Medulla oblongata (tissue), 1 donor: Measurements from ENCODE around the gene BLOC1S1.

ENCODE experiments used
- DNase-seq: peaks from one replicate; pipeline ENCODE4 v3.0.0-alpha.2; 2015; ENCODE audit errors: extremely low spot score

The BLOC1S1 gene

GRCh38 chr12:55727643-55728185 is 11.9 kb downstream of the BLOC1S1 start:
- peak; percentile 58 for DNase-seq

- DNase-seq: peak; percentile 76
Measured at GRCh38 chr12:55728186-55728938, 12.5 kb downstream of the BLOC1S1 start.

DNA sequence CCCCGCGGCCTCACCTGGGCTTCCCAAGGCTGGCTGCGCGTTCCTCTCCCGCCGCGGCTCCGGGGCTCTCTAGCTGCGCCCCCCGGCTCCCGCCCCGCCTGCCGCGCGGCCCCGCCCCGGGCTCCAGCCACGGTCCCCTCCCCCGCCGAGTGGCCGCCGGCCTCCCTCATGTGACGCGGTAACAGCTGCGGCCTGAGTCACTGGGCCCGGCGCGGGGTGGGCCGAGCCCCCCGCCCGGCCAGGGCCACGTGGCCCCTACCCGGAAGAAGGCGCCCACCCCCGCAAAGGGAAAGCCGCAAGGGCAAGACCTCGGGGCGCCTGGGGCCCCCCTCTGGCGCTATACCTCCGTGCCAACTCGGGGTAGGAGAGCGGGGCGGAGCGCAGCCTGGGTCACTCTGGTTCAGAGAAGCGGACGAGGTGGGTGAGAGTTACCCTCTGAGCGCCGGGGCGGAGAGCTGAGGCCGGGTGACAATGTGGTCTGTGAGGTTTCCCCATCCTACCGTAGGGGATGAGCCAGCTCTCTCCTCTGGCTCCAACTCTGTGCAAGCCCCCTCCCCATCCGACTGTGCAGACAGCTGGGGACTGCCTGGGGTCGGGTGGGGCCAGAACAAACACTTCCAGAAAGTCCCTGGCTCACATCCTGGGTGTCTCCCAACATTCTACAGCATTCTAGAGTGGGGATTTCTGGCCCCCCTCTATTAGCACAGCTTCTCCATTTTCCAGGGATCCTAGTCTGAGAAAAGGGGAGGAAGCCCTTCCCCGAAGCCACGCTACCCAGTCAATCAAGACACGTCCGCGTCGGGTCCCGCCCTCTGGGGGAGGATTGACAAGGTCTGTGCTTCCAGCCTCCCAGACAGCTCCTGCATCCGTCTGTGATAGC is 13.3 kb downstream of the BLOC1S1 start, which contains the start of gene CD63:
CD63 (minus strand) TSS at position 71 of the 880 bp plus-strand sequence. CDS start 668 bp downstream, outside the sequence.
- peak; percentile 98 for DNase-seq

DNA sequence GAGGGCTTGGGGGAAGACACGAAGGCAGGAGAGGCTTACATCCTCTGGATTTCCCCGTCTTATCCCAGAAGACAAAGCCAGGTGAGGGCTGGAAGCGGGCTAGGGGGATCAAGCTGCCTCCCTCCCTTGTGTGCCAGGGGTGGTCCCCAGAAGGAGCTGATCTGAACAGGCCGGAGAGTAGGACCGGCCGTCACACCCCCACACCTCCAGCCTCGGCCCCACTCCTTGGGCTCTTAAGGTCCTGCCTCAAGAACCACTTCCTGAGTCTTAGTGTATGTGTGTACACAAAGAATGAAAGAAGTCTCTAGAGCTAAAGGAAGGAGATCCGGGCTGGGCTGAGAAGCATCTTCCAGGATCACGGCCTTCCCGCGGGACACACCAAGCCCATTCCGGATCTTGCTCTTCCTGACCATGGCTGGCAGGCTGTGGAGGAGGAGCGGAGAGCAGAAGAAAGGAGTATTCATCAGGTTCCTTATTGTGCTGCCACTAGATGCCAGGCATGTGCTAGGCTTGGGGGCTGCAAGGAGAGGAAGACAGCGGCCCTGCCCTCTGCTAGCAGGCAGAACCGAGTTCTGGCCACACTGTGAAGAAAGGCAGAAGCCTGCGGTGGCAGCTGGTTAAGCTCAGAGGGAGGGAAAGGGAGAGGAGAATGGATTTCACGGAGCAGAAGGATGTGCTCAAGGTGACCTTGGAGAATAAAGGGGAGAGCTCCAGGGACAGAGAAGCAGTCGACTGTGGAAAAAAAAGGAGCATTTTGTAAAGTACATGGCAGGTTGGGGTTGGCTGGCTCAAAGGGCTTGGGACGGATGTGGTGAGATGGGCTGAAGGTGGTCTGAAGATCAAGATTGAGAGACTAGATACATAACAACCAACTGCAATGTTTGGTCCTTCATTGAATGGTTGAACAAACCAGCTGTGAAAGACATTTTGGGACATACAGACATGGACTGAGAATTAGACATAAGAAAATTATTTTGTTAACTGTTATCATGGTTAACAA is 14.3 kb downstream of the BLOC1S1 start:
- peak; percentile 88 for DNase-seq

- DNase-seq: no peak
Measured at GRCh38 chr12:55732288-55732687, 16.4 kb downstream of the BLOC1S1 start.

DNA sequence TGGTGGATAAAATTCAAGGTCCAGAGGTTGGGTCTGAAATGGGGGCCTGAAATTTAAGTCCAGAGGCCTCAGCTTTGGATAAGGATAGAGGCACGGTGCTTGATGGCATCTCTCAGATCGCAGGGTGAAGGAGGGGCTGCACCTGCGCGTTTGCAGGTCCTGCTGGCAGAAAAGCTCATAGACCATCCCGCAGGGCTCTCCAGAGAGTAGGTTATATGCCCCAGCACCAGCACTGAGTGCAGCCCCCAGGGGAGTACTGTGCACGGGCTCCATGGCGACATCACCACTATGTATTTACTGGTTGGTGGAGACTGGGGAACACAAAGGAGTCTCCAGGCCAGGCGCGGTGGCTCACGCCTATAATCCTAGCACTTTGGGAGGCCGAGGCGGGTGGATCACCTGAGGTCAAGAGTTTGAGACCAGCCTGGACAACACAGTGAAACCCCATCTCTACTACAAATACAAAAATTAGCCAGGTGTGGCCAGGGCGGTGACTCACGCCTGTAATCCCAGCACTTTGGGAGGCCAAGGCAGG is 17.2 kb downstream of the BLOC1S1 start:
- no peak for DNase-seq

DNA sequence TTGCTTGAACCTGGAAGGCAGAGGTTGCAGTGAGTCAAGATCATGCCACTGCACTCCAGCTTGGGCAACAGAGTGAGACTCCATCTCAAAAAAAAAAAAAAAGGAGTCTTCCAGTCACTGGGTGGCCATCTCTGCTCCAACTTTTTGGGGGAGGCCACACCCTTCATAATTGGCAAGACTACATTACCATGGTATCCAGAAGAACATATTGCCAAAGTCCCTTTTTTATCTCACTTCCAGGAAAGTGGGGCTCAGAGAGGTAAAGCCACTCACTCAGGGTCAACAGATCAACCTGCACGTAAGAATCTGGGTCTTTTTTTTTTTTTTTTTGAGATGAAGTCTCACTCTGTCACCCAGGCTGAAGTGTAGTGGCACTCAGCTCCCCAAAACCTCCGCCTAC is 18.0 kb downstream of the BLOC1S1 start:
- no peak for DNase-seq

DNA sequence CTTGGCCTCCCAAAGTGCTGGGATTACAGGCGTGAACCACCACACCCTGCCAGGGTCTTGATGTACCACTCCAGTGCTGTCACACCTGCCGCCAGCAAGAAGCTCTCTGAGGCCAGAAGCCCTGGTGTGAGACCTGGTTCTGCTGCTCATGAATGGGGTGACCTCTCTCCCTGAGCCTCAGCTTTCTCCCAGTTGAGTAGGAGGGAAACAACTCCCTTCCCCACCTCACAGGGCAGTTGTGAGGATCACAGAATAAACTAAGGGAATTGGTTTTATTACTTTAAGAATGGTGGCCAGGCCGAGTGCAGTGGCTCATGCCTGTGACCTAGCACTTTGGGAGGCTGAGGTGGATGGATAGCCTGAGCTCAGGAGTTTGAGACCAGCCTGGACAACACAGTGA is 18.7 kb downstream of the BLOC1S1 start:
- no peak for DNase-seq

- DNase-seq: no peak
Measured at GRCh38 chr12:55736076-55736475, 20.2 kb downstream of the BLOC1S1 start.

GRCh38 chr12:55736780-55737580 is 21.1 kb downstream of the BLOC1S1 start:
- DNase-seq: peak; percentile 83

- DNase-seq: peak; percentile 11
Measured at GRCh38 chr12:55737581-55738122, 21.8 kb downstream of the BLOC1S1 start.

GRCh38 chr12:55738123-55739024 is 22.5 kb downstream of the BLOC1S1 start:
- DNase-seq: peak; percentile 96

DNA sequence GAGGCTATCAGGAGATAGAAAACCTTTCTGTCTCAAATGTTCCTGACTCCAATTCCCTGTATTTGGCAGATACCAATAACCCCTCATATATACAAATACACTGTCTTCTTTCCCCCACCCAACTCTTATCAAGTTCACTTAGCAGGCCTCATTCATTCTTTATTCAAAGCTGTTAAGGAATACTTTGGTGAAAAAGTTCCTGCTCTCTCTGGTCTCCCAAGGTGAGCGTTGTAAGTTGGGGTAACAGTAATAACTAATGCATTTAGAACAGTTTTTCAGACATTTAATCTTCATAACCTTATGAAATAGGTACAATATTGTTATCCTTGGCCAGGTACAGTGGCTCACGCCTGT is 23.2 kb downstream of the BLOC1S1 start:
- DNase-seq: no peak

DNA sequence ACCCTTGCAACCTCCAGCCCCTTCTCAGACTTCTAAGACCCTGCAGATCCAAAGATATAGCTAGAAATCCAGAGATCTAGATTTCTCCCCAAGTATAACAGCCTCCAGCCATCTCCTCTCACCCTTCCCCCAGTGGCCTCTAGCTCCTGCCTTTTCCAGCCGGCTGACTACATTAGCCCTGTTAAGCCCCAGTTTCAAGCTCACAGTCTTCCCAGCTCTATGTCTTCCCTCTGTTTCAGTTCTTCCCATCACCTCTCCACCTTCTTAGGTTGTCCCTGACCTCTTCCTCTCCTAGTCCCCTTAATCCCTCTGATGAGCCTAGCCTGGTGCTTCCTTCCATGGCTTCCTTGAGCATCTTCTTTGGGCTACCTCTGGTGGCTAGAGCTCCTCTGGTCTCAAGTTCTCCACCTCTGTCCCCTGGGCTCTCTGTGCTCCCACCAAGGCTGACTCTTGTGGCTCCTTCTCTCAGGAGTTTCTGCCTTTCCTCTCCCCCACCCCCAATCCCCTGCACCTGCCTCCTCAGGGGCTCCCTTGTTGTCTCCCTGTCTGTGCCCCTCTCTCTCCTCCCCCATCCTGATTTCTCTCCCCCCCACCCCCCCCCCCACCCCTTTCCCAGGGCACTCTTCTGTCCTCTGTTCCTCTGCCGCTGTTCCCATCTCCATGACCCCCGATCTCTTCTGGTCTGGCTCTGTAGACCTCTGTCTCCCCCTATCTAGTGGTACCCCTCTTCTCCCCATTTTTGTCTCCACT is 26.3 kb downstream of the BLOC1S1 start:
- DNase-seq: no peak

DNA sequence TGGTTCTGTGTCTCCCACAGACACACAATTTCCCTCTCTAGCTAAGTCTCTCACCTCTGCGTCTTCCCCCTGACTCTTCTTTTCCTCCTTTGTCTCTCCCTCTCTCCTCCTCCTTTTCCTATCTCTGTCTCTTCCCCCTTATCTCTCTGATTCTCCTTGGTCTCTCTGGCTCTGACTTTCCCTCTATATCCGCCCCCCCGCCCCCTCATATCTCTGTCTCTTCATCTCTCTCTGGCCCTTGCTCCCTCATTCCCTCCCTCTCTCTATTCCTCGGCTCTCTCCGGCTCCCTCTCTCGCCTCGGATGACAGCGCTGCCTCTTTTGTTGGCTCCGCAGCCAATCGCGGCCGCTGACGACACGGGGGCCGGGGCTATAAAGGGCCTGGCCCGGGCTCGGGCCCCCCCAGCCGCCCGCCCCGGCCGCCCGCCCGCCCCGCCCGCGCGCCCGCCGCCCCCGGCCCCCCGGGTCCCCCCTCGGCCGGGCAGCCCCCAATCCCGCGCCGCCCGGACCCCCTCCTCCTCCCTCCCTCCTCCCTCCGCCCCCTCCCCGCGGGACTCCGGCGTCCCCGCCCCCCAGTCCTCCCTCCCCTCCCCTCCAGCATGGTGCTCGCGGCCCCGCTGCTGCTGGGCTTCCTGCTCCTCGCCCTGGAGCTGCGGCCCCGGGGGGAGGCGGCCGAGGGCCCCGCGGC is 27.0 kb downstream of the BLOC1S1 start, which contains the start of gene GDF11:
GDF11 (plus strand) TSS at position 404 of the 687 bp plus-strand sequence; CDS start at position 599, 195 bp downstream.
- DNase-seq: peak; percentile 92

- DNase-seq: no peak
Measured at GRCh38 chr12:55743406-55744339, 27.8 kb downstream of the BLOC1S1 start.
